ENCODE measurements around the gene HSPB7.
"Not testable (repeated sequence)": the region's sequence is repeated elsewhere in the genome, so short reads cannot be mapped to it uniquely, and the experiment has no call there.

Gene HSPB7

DNA sequence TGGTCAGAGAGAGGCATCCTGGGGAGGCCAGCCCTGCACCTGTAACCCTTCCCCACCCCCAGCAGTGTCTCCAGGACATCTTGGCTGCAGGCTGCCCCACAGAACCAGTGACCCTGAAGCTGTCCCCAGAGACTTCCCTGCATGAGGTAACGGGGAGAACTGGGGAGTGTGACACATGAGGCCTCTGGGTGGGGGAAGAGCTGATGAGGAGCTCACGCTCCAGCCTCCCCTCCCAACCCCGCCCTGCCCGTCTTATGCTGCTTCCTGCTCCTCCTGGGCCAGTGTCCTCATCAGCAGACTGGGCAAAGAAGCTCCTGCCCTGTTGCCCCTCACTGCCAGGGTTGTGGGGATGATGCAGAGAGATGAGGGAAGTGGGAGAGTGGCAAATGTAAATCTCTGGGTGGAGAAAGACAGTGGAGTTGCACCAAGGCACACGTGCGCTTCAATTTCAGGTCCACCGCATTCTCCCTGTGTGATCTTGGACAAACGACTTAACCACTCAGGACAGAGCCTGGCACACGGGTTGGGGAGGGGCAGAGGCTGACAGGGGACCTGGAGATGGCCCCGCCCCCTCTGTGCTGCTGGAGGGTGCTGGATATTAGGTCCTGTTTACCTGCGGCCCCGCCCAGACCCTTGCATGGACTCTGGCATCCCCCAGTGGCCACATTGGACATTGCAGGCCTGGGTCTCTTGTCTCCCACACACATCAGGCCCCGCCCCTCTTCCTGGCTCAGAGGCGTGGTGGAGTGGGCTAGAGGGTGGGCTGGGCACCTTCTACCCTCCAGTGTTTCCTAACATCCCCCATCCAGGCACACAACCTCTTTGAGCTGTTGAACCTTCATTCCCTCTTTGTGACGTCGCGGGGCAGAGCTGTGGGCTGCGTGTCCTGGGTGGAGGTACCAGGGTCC, 38.0 kb upstream of the HSPB7 start:
- peak; percentile 84 to 90 for DNase-seq
- TF ChIP-seq POLR2A (IDR thresholded peaks at IDR 0.05; ENCODE audit: low read length): no peak
- TF ChIP-seq GATA1 (IDR thresholded peaks at IDR 0.05; ENCODE audit: low read depth, low read length): no peak

GRCh38 chr1:16054598-16055540, 37.0 kb upstream of the HSPB7 start:
- TF ChIP-seq POLR2A (IDR thresholded peaks at IDR 0.05; ENCODE audit: low read length): no peak
- TF ChIP-seq GATA1 (IDR thresholded peaks at IDR 0.05; ENCODE audit: low read depth, low read length): no peak
- DNase-seq: no peak

DNA sequence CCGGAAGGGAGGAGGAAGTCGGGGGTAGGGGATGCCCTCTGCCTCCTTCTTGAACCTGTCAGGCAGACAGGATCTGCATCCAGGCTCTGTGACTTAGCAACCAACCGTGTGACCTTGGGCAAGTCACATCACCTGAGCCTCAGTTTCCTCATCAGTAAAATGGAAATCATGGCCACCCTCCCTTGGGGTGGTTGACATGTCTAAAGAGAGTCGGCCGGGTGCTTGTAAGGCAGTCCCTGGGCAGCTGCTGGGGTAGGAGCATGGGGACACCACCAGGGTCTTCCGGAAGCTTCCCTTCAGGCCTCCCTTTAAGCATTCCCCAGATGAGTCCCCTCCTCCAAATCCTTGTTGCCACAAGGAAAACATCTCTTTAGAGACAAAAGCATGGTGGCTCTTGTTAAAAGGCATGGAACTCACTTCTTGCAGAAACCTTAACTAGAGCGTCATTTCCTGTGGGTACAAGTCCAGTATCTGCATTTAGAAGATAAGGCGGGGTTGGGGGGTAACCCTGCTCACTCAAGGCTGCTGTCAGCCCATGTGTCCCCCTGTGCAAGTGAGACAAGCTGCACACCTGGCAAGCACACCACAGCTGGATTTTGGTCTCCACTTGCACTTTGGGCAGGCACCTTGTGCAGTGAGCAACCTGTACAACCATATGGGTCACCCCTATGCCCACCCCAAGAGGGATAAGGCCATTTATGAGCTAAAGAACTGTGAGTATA, 36.1 kb upstream of the HSPB7 start:
- TF ChIP-seq POLR2A (IDR thresholded peaks at IDR 0.05; ENCODE audit: low read length) (no peak), GATA1 (IDR thresholded peaks at IDR 0.05; ENCODE audit: low read depth, low read length) (no peak)
- DNase-seq: peak; percentile 65 to 89

GRCh38 chr1:16051949-16052348, 34.1 kb upstream of the HSPB7 start:
- not testable (repeated sequence) for DNase-seq

DNA sequence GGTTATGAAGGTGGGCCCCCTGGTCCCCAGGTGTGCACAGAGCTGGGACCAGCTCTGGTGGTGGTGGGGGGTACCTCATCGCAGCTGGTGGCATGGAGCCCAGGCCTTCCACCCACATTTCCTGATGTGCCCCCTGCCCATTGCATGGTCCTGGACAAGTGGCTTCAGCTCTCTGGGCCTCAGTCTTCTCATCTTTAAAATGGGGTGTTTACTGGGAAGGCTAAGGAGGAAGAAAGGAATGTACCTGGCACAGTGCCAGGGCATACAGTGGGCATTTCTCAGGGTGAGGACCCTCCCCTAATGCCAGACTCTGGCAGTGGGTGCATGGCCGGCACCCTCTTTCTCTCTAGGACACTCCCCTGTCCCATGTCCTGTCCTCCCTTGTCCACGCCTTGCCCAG, 33.2 kb upstream of the HSPB7 start:
- no peak for TF ChIP-seq POLR2A (IDR thresholded peaks at IDR 0.05; ENCODE audit: low read length)
- no peak for TF ChIP-seq GATA1 (IDR thresholded peaks at IDR 0.05; ENCODE audit: low read depth, low read length)
- DNase-seq: no peak

GRCh38 chr1:16050328-16050727, 32.5 kb upstream of the HSPB7 start:
- DNase-seq: no peak
- no peak for TF ChIP-seq POLR2A (IDR thresholded peaks at IDR 0.05; ENCODE audit: low read length)
- TF ChIP-seq GATA1 (IDR thresholded peaks at IDR 0.05; ENCODE audit: low read depth, low read length): no peak

GRCh38 chr1:16048573-16049189, 30.8 kb upstream of the HSPB7 start:
- no peak for TF ChIP-seq POLR2A (IDR thresholded peaks at IDR 0.05; ENCODE audit: low read length)
- TF ChIP-seq GATA1 (IDR thresholded peaks at IDR 0.05; ENCODE audit: low read depth, low read length): no peak
- DNase-seq: peak; percentile 60 to 61

GRCh38 chr1:16047791-16048475, 30.1 kb upstream of the HSPB7 start:
- no peak for DNase-seq
- TF ChIP-seq GATA1 (IDR thresholded peaks at IDR 0.05; ENCODE audit: low read depth, low read length) (no peak), POLR2A (IDR thresholded peaks at IDR 0.05; ENCODE audit: low read length) (no peak)

DNA sequence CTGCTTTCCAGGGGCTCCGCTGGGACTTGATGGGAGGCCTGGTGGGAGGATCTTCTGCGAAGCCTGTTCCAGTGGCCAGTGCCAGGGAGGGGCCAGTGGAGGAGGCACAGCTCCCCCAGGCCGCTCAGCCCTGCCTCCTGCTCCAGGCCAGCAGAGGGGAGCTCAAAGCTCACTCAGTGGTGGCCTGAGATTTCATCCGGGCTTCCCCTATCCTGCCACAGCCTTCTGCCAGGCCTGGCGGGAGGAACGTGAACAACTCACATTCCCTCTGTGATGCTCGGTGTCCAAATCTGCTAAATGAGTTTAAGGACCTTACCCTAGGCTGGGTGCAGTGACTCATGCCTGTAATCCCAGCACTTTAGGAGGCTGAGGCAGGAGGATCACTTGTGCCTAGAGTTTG, 29.0 kb upstream of the HSPB7 start:
- TF ChIP-seq GATA1 (IDR thresholded peaks at IDR 0.05; ENCODE audit: low read depth, low read length): no peak
- no peak for TF ChIP-seq POLR2A (IDR thresholded peaks at IDR 0.05; ENCODE audit: low read length)
- DNase-seq: no peak

DNA sequence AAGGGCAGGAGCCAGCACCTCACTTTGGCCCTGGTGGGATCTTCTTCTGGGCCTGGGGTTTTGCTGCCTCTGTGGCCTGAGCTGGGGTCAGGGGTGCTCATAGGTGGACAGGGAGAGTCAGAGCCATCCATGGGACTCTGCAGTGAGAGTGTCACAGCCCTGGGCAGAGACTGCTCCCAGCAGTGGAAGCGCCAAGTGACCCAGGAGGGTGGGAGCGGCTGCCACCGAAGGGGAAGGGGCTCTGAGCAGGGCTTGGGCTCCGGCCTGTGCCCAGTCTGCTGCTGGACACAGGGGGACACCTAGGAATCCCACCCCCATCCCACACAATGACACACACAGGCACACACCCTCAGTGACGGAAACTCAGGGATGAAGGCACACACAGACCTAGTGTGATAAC, 26.1 kb upstream of the HSPB7 start:
- no peak for TF ChIP-seq POLR2A (IDR thresholded peaks at IDR 0.05; ENCODE audit: low read length)
- TF ChIP-seq GATA1 (IDR thresholded peaks at IDR 0.05; ENCODE audit: low read depth, low read length): no peak

DNA sequence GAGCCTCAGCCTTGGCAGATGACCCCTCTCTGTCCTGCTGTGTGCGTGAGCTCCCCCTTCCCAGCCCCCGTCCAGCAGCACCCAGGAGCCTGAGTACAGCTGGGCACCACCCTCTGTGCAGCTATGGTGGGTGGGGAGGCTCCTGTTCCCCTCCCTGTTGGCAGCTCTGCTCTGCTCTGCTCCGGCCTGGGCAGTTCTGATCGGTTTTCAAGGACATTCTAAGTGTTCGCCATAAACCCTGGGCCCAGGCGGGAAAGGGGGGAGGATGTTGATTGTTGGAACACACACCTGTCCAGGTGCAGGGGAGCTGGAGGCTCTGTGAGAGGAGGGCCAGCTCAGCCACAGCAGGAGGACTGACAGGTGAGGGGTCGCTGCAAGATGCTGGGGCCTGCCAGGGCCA, 25.7 kb upstream of the HSPB7 start, which contains the start of gene CLCNKB:
Gene CLCNKB (plus strand): TSS at position 262 of the 400 bp plus-strand sequence. CDS start 711 bp downstream, outside the sequence.
- TF ChIP-seq POLR2A (IDR thresholded peaks at IDR 0.05; ENCODE audit: low read length) (no peak), GATA1 (IDR thresholded peaks at IDR 0.05; ENCODE audit: low read depth, low read length) (no peak)
- DNase-seq: no peak

More for the DNA sequence above, 26.1 kb upstream of the HSPB7 start:
- no peak for DNase-seq

- DNase-seq: not testable (repeated sequence)
Measured at GRCh38 chr1:16042654-16043053, 24.8 kb upstream of the HSPB7 start.

DNA sequence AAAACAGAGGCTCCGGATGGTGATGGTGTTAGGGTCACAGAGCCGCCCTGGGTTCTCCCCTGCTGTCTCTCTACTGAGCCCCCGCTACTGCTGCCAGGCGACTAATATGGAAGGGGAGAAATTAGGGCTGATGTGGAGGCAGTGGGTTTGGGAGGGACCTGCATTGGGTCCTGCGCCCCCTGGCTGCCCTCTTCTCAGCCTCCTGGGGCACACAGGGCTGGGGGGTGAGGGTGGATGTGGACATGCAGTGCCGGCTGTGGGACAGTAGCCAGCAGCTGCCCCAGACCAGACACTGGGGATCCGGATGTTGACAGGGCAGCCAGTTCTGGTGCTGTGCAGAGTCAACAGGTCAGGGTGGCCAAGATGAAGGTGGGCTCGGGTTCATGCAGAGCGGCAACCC, 24.3 kb upstream of the HSPB7 start:
- TF ChIP-seq POLR2A (IDR thresholded peaks at IDR 0.05; ENCODE audit: low read length) (no peak), GATA1 (IDR thresholded peaks at IDR 0.05; ENCODE audit: low read depth, low read length) (no peak)
- DNase-seq: no peak
